ENCODE data around the gene NR3C2.

The NR3C2 gene

DNA sequence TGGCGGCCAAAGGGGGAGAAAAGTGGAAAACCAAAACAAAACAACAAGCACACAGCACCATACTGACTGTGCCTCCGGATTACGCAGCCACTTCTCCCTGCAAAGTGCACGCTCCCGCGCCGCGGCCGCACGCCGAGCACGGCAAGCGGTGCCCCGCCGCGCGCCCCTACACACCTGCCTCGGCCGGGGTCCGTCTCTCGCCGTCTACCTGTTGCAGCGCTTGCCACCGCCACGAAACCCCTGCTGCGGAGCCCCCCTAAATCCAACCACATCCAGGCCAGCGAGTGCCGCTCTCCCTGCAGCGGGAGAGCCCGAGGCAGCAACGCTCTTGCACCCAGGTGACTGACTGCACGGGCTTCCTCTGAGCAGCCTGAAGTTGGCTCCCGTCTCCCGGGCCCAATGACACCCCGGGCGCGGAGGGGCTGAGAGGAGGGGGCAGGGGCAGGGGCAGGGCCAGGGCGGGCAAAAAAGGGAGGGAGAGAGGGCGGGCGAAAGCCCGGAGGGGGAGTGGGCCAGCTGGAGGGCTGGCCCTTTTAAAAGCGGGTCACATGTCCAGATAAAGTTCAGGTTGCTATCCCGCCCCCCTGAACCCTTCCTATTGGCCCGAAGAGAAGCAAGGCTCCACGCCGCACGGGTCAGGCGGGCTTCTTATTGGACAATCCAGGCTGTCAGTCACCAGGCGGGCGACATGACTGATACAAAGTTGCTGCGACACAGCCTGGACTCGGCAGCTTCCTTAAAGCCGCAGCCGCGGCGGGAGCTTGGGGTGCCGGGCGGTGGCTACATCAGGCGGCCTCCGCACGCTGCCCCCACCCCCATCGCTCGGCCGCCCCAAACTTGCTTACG, at the start of gene NR3C2:
NR3C2 (minus strand) TSS at position 429 of the 846 bp plus-strand sequence.
- peak; percentile 59 for DNase-seq

DNA sequence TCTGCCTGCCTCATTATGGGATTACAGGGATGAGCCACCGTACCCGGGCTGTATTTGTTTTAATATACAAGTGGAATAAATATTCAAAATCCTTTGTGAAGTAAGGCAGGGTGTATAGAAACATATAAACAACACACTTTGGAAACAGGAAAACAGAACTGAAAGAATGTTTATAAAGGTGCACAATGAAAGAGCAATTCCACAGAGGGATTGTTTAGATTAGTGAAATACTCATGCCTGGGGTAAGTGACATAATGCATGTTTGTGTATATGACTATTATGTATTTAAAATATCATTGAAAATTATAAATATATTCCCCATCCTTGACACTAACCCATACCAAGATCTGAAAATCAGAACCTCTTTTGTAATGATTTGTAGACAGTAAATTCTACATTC, 45.0 kb upstream of the NR3C2 start:
- no peak for DNase-seq

DNA sequence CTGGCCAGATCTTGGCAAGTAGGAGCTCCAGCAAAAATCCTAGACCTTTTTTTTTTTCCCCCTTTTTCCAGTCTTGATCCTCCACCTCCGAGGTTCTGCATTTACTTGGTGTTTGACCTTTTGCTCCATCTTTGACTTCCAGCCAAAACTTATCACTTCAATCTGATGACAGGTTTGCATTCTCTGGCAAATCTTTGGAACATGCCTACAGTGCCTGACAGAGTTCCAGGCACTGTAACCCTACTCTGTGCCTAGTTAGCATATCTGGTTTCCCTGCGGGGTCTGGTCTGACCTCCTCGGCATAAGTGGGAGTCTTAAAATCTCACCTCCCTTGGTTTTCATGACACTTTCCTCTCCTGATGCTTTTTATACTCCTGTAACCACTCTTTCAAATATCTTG, 39.4 kb upstream of the NR3C2 start:
- no peak for DNase-seq

DNA sequence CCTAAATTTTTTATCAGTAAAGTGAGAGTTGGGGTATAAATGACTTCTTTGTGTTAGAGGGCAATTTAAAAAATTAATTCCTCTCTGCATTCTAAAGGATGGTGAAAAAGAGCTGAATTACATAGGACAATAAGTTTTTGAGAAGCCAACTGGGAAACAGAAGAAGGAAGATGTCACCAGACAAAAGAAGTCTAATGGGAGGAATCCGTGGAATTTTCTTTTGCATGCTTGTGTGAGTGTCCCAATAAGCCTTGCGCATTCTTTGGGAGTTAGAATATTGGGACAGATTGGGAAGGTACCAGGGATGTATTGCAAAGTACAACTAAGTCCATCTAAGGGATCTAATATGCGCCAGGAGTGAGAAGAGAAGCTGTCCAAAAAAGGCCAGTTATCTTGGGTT, 35.1 kb upstream of the NR3C2 start:
- no peak for DNase-seq

DNA sequence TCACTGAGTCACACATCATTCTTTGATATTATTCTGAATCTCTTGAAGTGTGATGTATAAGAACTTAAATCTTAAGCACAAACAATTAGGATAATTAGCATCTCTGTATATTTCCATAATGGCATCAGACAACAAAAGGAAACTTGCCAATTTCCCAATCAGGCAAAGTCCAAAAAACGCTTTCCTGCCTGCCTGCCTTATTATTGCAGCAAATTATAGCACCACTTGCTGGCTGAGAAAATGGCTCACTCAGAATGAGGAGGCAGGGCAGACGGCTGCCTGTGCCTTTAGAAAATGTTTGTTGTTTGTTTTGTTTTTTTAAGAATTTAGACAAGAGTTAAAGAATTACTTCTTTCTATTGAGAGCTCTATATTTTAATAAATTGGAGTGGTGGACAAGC, 27.7 kb upstream of the NR3C2 start:
- DNase-seq: no peak

DNA sequence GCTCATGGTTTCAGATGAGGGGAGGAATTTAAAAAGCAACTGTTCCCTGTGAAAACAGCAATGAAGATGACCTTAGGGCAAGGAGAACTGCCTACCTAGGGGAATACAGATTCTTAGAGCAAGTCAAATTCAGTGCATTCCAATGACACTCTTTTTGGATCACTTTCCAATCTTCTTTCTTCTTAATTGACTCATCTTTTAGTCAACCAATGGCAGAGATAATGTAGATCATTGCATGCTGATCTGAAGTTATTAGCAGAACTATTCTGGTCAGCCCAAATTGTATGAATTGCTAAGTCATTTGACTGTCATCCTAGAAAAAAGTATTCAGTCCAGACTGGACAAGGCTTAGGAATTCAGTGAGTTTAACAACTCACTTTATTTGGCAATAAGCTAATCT, 12.6 kb upstream of the NR3C2 start:
- DNase-seq: no peak

DNA sequence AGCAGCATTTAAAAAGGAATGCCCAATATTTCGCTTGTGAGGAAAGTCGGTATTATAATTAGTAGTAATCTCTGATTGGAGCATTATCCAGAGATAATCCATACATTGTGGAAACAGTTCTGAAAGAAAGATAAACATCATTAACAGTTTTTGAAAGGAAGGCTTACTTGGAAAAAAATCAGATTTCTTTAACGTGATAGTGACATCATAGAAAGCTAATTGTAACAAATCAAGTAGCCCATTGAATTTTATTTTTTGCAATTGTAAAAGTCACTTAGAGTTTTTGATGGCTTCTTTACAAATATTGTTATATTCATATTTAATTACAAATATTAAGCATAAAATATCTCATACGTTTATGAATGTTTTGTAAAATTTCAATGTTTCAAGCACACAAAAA, 11.6 kb upstream of the NR3C2 start:
- DNase-seq: no peak

DNA sequence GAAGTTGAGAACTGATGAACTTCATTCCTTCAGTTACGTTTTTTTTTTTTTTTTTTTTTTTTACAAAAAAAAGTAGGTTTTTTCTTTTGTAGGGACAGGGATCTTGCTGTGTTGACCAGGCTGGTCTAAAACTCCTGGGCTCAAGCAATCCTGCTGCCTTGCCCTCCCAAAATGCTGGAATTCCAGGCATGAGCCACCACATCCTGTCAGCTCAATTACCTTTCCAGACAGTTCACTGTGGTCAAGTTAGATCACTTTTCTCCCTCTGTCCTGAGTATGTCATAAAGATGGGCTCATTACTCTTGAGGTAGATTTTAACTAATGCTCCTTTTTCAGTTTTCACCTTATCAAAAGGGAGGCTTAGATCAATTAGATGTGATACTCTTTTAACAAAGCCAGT, 10.8 kb upstream of the NR3C2 start:
- DNase-seq: no peak

DNA sequence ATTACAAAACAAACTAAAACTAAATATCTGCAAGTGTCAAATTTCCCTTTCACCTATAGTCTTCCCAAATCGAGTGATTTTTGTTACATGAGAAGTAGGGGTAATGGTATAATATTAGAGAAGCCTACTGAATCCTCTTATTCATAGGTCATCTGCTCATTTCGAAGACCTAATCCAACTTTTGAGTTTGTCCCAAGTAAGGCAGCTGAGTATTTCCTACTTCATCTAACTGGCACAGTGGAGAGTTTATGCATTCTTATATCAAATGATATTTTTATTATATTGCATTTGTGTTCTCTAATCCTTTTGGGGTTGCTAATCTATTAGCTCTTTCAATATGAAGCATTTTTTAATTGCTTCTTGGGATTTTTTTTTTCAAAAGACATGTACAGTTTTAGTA, 7.7 kb upstream of the NR3C2 start:
- DNase-seq: no peak

DNA sequence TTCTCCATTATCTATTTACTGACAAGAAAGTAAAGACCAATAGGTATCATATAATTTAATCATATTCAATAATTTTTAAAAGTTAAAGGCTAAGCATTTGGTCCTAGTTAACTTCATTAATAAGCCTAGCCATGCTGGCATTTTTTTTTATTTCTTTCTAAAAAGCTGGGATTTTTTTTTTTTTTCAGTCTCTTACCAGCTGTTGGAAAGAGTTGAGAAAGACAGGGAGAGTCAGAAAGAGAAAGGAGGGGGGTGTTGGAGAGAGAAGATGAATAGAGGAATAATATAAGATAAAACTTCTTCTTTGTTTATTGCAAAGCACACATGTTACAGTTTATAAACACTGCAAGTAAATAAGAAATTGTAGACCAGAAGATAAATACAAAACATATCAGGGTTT, 5.9 kb upstream of the NR3C2 start:
- DNase-seq: no peak

DNA sequence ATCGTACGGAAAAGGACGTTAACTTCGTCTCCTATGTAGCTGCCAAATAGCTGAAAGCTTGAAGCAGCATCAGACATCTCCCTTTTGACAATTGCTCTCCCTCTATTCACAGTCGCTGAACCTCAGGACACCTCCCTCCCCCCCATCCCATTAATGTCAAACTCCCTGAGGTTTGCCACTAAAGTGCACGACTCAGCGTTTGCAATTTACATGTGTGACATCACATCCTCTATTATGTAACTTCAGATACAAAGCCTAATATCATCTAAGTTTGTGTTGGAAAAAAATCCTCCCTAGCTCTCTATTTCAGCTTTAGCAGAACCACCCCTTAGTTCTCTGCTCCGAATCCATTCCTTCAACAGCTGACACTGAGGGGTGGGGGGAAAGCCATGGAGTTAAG, 5.5 kb upstream of the NR3C2 start:
- DNase-seq: no peak

DNA sequence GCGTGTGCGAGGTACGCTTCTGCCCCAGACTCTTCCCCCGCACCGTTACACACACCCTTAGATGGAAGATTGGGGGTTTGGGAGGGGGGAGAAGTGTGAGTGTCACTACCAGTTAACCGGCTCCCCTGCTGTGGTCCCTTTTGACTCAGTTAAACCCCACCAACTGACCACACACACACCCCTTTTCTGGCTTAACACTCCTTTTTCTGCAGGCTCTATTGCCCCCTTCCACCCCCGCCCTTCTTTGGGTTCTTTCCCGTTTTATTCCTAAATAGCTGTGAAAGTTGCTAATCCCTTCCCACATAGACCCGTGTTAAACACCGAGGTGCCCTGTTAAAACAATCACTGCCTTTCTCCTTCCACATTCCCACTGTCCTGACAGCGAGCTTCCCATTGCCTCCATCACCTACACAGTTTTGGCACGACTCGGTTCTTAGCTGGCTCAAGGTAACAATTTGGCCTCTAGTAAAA, 3.7 kb upstream of the NR3C2 start:
- no peak for DNase-seq

DNA sequence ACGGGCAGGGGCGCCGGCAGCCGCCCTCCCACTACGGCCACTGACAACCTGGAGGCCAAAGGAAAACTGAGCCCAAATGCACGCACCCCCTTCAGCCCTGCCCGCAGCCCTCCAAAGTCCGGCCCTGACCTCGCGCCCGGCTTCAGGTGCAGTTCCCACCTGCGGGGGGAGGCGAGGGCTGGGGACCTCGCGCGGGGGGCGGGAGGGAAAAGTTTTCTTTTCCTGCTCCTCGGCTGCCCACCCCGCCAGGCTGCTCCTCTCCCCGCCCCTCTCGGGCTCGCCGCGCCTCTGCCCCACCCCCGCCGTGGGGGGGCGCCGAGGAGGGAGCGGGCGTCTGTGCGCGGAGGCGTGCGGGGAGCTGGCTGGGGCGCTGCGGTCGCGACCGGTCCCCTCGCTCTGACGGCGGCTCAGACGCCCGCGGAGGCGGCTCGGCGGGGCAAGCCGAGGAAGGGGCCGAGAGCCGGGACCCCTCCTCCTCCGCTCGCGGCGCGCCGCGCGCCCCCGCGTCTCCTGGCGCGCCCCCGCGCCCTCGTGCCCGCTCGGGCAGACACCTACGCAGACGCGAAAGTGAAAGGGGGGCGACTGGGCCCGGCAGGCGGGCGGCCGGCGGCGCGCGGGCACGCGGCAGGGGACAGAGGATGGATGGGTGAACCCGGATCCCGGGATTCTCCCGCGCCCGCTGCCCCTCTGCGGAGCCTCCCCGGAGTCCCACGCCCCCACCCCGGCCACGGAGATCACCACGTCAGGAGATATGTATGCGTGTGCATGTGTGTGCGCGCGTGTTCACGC, 3.1 kb upstream of the NR3C2 start:
- DNase-seq: no peak

DNA sequence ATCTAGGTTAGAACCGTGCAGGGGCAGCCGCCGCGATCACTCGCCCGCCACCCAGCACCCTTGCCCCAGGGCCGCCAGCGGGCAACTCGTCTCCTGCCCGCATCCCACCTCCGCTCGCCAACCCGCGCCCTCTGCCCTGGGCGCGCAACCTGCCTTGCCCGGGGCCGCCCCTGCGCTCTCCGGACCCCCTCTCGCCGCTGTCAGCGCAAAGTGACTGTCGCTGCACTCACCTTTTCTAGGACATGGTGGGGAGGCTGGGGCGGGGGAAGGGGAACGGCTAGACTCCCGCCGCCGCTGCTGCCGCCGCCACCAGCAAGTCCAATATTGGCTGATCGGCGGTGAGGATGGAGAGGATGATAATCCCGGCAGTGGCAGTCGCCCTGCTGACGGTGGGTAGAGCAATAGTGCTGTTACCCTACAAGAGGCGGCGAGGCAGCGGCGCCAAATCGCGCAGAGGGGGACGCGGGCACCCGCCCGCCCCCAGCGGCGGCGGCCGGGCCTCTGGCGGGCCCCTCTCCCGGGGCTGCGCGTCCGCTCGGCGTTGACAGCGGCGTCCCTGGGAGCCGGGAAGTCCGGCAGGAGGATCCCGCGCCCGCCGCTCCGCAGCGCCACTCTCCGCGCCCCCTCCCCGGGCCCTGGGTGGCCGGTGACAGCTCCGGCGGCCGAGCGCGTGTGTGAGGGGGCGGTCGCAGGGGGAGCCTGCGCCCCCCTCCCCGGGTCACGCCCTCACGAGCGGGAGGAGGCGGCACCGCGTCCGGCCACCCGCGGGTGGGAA, 2.3 kb upstream of the NR3C2 start:
- no peak for DNase-seq

DNA sequence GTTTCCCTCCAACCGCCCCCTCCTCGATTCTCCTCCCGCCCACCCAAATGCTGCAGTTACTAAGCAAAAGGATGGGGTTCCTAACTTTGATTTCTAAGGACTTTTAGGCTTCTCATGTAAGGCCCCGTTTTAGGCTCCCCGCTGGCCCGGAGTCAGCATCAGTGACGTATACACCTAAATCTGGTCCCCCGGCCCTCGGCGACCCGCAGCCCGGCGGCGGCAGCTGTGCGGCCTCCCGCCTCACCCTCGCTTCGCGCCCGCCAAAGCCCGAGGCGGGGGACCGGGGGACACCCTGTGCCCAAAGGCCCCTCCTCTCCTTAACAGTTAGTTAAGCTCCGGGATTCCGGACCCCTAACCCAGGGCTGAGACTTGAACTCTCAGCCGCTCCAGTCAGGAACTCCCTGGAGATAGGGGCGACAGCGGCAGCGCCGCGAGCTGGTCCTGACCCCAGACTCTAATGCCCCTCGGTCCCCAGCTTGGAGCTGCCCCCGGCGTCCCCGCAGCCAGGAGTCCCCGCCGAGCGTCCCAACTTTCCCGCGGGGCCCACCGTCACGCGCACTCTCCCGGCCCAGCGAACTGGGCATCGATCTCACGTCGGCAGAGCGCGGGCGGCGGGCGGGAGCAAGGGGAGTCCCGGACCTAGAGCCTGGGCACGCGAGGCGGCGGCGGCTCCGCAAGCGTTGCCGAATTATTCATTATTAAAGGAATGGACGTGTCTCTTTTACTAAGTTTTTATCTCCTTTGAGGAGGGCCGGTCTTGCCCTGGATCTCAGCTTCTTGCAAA, 1.5 kb upstream of the NR3C2 start:
- no peak for DNase-seq

DNA sequence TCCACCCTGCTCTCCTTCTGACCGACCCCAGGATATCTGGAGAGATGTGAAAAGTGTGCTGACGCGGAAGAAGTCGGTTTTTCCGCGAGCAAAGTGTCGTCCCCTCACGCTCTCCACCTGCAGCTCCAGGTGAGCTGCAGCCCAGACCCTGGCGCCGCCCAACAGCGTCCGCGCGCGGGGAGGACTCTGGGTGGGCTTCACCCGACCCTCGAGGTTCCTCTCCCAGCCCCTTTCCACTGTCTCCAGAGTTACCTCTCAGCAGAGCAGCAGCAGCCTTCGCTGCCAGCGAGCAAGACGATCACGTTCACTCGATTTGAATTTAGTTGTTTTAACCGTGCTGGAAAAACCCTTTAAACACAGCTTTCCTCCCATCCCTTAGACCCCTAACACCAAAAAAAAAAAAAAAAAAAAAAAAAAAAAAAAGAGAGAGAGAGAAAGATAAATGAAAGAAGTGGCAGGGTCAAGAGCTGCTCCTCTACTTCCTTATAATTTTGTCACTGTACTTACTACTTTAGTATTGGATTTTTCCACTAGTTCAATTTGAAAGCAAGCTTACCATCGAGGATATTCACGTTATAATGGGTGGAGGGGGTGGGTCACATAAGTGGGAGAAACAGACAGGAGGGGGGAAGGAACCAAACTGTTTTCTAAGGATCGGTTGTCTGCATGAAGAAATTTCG, 758 bp upstream of the NR3C2 start:
- DNase-seq: no peak

DNA sequence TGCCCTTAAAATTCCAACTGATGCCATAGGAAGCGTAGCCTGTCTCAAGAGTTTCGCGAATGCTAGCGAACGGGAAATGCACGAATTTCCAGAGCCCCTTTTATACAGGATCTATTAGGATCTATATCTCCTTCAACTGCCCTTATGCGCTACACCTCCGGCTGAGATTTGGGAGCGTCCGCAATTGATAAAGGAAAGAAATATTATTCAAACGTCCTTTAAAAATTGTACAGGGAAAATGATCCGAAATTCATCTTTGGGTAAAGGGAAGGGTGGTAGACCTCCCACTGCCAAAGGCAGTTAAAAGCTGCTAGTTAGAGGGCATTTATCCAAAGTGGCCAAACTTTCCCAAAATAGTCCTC, 609 bp downstream of the NR3C2 start:
- DNase-seq: no peak

DNA sequence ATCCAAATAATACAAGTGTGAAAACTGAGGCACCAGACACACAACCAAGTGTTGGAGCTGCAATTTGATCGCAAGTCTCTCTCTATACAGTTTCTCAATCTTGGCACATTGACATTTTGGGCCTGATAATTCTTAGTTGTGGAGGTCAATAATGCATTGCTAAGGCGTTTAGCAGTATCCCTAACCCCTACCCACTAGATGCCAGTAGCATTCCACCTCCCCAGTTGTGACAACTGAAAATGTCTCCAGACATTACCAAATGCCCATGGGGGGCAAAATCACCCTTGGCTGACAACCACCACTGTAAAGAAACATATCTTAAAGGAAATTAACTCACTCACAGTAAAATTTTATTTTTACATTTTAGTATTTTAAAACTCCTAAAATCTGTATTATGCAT, 4.2 kb downstream of the NR3C2 start:
- no peak for DNase-seq

DNA sequence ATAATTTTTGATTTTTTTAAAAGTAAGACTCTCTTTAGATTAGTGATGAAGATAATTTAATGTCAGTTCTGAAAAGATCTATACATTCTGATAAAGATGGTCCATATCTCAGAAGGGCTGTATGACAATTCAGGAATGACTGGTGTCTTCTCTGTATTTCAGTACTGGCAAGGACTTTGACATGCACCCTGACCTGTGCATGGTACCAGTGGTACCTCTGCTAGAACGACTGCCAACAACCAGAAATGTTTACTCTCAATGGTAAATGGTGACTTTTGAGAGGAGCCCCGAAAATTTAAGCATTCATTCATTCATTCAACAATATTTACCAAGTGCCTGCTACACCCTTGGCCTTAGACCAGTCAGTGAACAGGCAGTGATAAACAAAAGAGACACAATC, 4.8 kb downstream of the NR3C2 start:
- no peak for DNase-seq

DNA sequence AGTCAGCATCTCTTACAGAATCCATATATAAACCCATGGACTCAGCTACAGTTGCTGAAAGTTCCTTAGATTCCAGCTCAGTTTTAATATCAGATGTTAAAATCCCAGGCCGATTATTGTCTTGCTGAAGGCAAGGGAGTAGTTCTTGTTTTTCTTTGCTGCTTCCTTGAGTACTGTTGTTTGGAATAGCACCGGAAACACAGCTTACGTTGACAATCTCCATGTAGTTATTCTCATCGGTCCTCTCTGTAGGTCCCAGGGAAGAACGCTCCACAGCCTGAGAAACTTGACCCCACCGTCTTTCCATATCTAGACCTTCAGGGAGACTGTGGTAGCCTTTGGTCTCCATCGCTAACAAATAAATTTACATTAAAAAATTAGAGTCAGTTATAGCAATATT, 5.7 kb downstream of the NR3C2 start:
- DNase-seq: no peak

DNA sequence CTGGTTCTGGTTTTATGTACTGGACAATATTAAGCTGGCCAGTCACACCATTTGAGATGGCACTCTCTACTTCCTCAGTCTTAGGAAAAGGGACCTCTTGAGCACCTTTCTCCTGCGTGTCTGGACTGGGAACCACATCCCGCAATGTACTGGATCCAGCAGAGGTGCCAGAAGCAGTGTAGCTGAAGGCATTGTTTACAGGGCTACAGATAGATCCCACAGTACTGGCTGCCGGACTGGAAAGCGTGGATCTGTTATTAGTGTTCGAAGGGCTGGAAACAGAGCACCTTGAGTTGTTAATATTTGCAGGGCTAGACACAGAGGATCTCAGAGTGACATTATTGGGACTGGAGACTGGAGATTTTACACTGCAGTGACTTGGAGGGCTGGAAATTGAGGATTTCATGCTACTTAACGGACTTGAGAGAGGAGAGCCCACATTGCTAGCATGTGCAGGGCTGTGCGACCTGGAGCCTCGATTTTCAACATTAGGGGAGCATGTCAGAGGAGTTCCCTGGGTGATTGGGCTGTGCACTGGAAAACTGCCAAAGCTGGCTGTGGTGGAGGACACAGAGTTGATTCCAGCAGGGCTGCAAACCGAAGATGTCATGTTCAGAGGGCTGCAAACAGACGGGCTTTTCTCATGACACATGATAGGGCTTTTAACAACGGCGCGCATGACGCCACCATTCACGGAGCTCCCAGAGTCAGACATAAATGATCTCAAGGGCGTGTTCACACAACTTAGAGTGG, 6.4 kb downstream of the NR3C2 start:
- DNase-seq: no peak
